Retinal pigment epithelial cell (primary cell): Measurements from ENCODE around the gene IFNB1.
A peak's percentile ranks its signal among the peaks of the same experiment; 100 is the strongest.

ENCODE experiments used
- DNase-seq: peaks from one replicate; pipeline ENCODE4 v3.0.0-alpha.2; 2010; ENCODE audit warnings: low read depth
- H3K4me3 ChIP-seq: 2 replicates; pipeline ENCODE4 v1.5.1; 2011; ENCODE audit warnings: mild to moderate bottlenecking, low read length, control low read depth, moderate library complexity
- TF ChIP-seq, protein P1 (sequence below): conservative IDR thresholded peaks from 2 replicates; pipeline ENCODE4 v1.5.1; 2011; ENCODE audit warnings: low read depth, low read length, control low read depth, inconsistent platforms

The IFNB1 gene

DNA sequence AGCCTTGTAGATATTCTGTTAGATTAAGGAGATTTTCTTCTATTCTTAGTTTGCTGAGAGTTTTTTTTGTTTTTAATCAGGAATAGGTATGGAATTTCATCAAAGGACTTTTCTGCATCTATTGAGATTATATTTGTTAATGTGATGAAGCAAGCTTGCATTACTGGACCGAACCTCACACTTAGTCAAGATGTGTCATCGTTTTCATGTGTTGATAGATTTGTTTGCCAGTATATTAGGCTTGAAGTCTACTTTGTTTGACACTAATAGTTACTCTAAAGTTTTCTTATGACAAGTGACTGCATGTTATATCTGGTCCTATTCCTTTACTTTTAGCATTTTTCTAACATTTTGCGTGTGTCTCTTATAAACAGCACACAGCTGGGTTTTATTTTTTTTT is 33.9 kb downstream of the IFNB1 start:
- no peak for DNase-seq
- no peak overlapping the region for H3K4me3 ChIP-seq
- TF ChIP-seq, protein P1, sequence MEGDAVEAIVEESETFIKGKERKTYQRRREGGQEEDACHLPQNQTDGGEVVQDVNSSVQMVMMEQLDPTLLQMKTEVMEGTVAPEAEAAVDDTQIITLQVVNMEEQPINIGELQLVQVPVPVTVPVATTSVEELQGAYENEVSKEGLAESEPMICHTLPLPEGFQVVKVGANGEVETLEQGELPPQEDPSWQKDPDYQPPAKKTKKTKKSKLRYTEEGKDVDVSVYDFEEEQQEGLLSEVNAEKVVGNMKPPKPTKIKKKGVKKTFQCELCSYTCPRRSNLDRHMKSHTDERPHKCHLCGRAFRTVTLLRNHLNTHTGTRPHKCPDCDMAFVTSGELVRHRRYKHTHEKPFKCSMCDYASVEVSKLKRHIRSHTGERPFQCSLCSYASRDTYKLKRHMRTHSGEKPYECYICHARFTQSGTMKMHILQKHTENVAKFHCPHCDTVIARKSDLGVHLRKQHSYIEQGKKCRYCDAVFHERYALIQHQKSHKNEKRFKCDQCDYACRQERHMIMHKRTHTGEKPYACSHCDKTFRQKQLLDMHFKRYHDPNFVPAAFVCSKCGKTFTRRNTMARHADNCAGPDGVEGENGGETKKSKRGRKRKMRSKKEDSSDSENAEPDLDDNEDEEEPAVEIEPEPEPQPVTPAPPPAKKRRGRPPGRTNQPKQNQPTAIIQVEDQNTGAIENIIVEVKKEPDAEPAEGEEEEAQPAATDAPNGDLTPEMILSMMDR = no peak

DNA sequence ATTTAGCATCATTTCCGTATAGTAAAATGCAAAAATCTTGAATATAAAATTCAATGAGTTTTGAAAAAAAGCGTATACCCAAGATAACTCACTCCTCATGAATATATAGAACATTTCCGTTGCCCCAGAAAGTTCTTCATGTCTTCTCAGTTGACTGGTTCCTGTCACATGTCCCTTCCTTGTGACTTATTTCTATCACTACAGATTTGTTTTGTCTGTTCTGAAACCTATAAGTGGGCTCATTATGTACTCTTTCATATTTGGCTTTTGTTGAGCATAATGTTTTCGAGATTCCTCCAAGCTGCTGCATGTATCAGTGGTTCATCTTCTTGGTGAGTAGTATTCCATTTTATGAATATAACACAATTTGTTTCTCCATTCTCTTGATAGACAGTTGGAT is 35.3 kb downstream of the IFNB1 start:
- TF ChIP-seq, protein P1 = no peak
- no peak overlapping the region for H3K4me3 ChIP-seq
- DNase-seq = no peak

DNA sequence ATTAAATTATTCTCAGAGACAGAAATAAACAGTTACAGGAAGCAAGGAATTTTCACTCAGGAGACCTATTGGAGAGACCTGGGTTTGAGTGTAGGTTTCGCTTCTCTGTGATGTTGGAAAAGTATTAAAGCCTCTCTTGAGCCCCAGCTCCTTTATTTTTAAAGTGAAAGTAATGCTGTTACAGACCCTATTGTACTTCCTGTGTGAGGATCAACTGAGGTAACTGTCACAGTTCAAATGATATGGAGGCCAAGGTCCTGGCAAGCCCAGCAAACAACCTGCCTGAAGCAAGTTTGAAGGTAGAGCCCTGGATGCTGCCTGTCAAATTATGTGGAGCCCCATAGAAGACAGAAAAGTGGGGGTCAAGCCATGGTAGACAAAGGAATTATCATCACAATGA is 38.4 kb downstream of the IFNB1 start:
- TF ChIP-seq, protein P1 = no peak
- no peak for DNase-seq
- H3K4me3 ChIP-seq = no peak overlapping the region

DNA sequence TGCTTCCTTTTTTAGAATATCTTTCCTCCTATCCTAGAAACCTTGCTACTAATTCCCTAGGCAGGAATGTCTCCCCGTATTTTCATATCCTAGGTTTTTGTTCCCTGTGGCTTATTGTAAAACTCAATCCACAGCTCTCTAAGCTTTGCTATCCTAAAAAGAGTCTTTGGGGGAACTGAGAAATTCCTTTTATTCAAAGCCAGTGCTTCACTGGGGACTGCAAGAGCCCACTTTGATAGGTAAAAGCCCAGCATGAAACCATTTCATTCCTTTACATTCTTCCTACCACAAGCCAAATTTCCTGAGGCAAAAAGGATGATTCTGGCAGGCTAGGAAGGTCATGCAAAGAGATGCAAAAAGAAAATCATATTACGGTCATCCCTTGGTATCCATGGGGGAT is 40.5 kb downstream of the IFNB1 start:
- DNase-seq = no peak
- H3K4me3 ChIP-seq = no peak overlapping the region
- TF ChIP-seq, protein P1 = no peak

DNA sequence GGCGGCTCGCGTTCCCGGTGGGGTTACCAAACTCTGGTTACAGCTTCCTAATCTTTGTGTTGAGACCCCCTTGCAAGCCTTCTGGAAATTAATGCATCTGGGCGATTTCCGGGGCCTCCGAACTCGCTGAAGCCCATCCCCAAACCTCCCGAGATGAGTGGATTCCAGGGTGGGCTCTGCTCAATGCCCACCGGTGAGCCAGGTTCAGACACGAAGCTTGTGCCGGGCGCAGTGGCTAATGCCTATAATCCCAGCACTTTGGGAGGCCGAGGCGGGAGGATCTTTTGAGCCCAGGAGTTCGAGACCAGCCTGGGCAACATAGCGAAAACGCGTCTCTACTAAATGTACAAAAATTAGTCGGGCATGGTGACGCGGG is 45.9 kb downstream of the IFNB1 start:
- TF ChIP-seq, protein P1 = no peak

DNA sequence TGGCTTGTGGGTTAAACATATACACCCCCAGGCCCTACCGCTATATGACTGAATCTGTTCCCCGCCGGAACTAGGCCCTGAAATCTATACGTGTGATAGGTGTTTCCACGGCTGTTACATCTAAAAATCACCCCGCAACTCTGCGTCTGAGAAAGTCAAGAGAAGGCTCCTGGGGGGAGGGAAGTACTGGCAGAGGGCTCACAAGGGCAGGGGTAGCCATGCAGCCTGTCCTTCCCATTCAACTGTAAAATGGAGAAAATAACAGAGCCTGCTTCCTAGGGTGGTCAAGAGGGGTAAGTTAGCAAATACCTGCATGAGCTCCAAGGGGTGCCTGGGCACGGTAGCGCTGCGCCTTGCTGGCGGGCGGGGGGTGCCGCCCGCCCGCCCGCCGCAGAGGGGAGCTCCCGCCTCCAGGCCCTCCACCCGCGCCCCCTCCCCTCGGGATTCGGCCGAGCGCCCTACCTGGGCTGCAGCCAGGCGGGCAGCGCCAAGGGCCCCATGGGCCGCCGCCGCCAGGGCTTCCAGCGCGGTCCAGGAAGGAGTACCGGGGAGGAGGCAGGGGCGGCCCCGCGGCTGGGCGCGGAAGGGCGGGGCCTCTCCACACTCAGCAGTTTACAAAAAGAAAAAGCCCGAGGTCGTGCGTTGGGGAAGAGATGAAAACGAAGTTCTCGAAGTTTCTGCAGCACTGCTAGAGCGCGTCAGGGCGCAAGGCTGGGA is 46.5 kb downstream of the IFNB1 start, which contains the start of gene HACD4:
Gene HACD4 (minus strand): TSS at position 550 of the 717 bp plus-strand sequence. CDS start 50 bp downstream, at position 500.
- TF ChIP-seq, protein P1 = no peak
- peak within 1 kb of the TSS; percentile 34 for H3K4me3 ChIP-seq
- no peak for DNase-seq

More for the DNA sequence above, 45.9 kb downstream of the IFNB1 start:
- H3K4me3 ChIP-seq = peak overlapping the region; percentile 34
- DNase-seq = no peak

DNA sequence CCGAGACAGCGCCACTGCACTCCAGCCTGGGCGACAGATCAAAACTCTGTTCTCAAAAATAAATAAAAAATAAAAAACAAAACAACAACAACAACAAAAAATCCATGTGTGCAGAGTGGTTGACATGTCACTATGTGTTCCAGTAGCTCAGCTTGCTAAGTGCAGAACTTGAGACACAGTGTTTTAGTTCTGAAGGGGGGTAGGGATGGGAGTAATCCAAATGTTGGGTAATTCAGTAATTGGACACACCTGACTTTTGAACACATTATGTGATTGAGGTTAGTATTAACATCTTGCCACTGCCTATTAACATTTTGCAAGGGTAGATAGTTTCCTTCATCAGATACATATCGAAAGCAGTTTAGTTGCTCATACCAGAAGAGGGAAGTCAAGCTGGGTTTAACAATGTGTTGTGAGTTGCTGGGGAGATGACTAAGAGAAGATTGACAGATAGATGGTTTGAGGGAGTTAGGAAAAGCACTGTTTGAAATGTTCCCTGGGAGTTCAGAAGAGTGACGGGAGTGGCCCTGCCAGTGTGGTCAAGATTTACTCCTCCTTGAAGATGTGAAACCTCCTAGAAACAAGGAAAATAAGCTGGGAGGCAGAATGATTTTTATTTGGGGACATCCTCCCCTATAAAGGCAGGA is 47.2 kb downstream of the IFNB1 start:
- no peak for DNase-seq
- TF ChIP-seq, protein P1 = no peak

More for the DNA sequence above, 47.2 kb downstream of the IFNB1 start:
- no peak overlapping the region for H3K4me3 ChIP-seq
